WTC11 (cell line): ENCODE data around the gene CHRFAM7A. TPM values are rescaled to one million over a fixed set of nuclear protein-coding genes. Genes with fewer than 3 reads are reported as not detected.
"Not testable (repeated sequence)": the region's sequence is repeated elsewhere in the genome, so short reads cannot be mapped to it uniquely, and the experiment has no call there.

ENCODE experiments used
- ATAC-seq: fragments of 200-7000 bp; cut with Tn5 transposase; 2 replicates; pipeline ENCODE4 v1.10.0; 2021; ENCODE audit warnings: mild to moderate bottlenecking, moderate library complexity
- Bru-seq: library from RNA; stranded (reverse); fragments of 400-500 nt; gene quantifications from one replicate; lab custom pipeline; 2021; lab: Mats Ljungman, UMichigan
- CTCF ChIA-PET: fragments of 300-600 bp; sonication (Branson Sonifier 250); formaldehyde crosslinking; loops from one replicate; lab custom pipeline; 2021; ENCODE audit warnings: antibody characterized with exemption; lab: Charles Lee
- POLR2A ChIA-PET: fragments of 350-600 bp; sonication (Branson Sonifier 250); formaldehyde crosslinking; loops from one replicate; lab custom pipeline; 2021; ENCODE audit warnings: antibody characterized with exemption; lab: Charles Lee
- DNase-seq: peaks from one replicate; pipeline ENCODE4 v3.0.0; 2021; ENCODE audit warnings: low spot score
- H3K27ac Mint-ChIP-seq: 2 replicates; pipeline ENCODE4 v1.8.0; 2021; ENCODE audit warnings: mixed read lengths
- H3K27me3 Mint-ChIP-seq: 2 replicates; pipeline ENCODE4 v1.8.0; 2021; ENCODE audit warnings: low read depth, mild to moderate bottlenecking, moderate library complexity, mixed read lengths
- H3K36me3 Mint-ChIP-seq: 2 replicates; pipeline ENCODE4 v1.8.0; 2021; ENCODE audit warnings: mixed read lengths
- H3K4me1 Mint-ChIP-seq: 2 replicates; pipeline ENCODE4 v1.8.0; 2022; ENCODE audit warnings: mixed read lengths
- H3K4me3 Mint-ChIP-seq: 2 replicates; pipeline ENCODE4 v1.8.0; 2021; ENCODE audit warnings: mild to moderate bottlenecking, moderate library complexity, mixed read lengths
- H3K9me3 Mint-ChIP-seq: 2 replicates; pipeline ENCODE4 v1.8.0; 2021; ENCODE audit warnings: mixed read lengths
- CTCF ChIP-seq: fragments of 200-600 bp; IDR thresholded peaks from 2 replicates; pipeline ENCODE4 v1.8.0; 2022; ENCODE audit warnings: antibody characterized with exemption
- long read RNA-seq, 3 experiments: library from RNA in 1 of 3; library from capped mRNA in 1 of 3; library from polyadenylated mRNA in 1 of 3; unstranded in 2 of 3; stranded (forward) in 1 of 3; transcript quantifications; one replicate each; pipeline ENCODE4 v2.0.0, GENCODE V29; 2021
- total RNA-seq: library from RNA; stranded (reverse); gene quantifications from 3 replicates; pipeline ENCODE4 v1.2.3, GENCODE V29; 2021

Gene CHRFAM7A
- total RNA-seq (6.2 to 8.7 TPM (median 8.2 TPM) in 3 replicates), Bru-seq, nascent RNA (percentile 28 among the genes with signal in this experiment)
- long read RNA-seq, experiment 1, full-length matches to known transcripts: 2 of 4 reads
- long read RNA-seq, experiment 1, partial matches to known transcripts: 1 of 4 reads
- long read RNA-seq, experiment 1, other reads (novel, unspliced or antisense): 1 of 4 reads
- long read RNA-seq, experiment 2, full-length matches to known transcripts: 1 of 2 reads
- long read RNA-seq, experiment 2, partial matches to known transcripts: 0 of 2 reads
- long read RNA-seq, experiment 2, other reads (novel, unspliced or antisense): 1 of 2 reads
- long read RNA-seq, experiment 3: 0 reads

GRCh38 chr15:30392766-30393663 lies at the start of gene CHRFAM7A:
CHRFAM7A (minus strand) TSS chr15:30393540; CDS start chr15:30383351, 10,189 bp downstream.
- H3K4me3 Mint-ChIP-seq, H3K27ac Mint-ChIP-seq, CTCF ChIA-PET, H3K36me3 Mint-ChIP-seq, DNase-seq, H3K27me3 Mint-ChIP-seq, POLR2A ChIA-PET, H3K9me3 Mint-ChIP-seq, H3K4me1 Mint-ChIP-seq: not testable (repeated sequence)
- ATAC-seq: peak; percentile 87

- H3K36me3 Mint-ChIP-seq, H3K27me3 Mint-ChIP-seq, H3K4me1 Mint-ChIP-seq, DNase-seq, CTCF ChIA-PET, ATAC-seq, H3K9me3 Mint-ChIP-seq, H3K27ac Mint-ChIP-seq, POLR2A ChIA-PET, H3K4me3 Mint-ChIP-seq: not testable (repeated sequence)
These were observed 45.0 kb upstream of the CHRFAM7A start for GRCh38 chr15:30438348-30438747.

- H3K27ac Mint-ChIP-seq, CTCF ChIA-PET, H3K4me3 Mint-ChIP-seq, H3K4me1 Mint-ChIP-seq, DNase-seq, H3K9me3 Mint-ChIP-seq, H3K36me3 Mint-ChIP-seq, POLR2A ChIA-PET, ATAC-seq, H3K27me3 Mint-ChIP-seq: not testable (repeated sequence)
These were observed 42.5 kb upstream of the CHRFAM7A start for GRCh38 chr15:30435878-30436277.

GRCh38 chr15:30420723-30421122 lies 27.4 kb upstream of the CHRFAM7A start:
- DNase-seq: peak; percentile 2
- H3K36me3 Mint-ChIP-seq, POLR2A ChIA-PET, CTCF ChIA-PET, H3K27ac Mint-ChIP-seq, H3K4me1 Mint-ChIP-seq, H3K9me3 Mint-ChIP-seq, H3K4me3 Mint-ChIP-seq, H3K27me3 Mint-ChIP-seq, ATAC-seq: not testable (repeated sequence)

- H3K4me1 Mint-ChIP-seq, H3K36me3 Mint-ChIP-seq, ATAC-seq, H3K27ac Mint-ChIP-seq, H3K9me3 Mint-ChIP-seq, H3K27me3 Mint-ChIP-seq, POLR2A ChIA-PET, CTCF ChIA-PET, DNase-seq, H3K4me3 Mint-ChIP-seq: not testable (repeated sequence)
These were observed 20.8 kb upstream of the CHRFAM7A start, which contains the start of gene GOLGA8R for GRCh38 chr15:30414160-30414559. GOLGA8R (minus strand) TSS chr15:30414260; CDS start chr15:30414162, 98 bp downstream.

GRCh38 chr15:30407636-30408035 lies 14.3 kb upstream of the CHRFAM7A start:
- DNase-seq, H3K9me3 Mint-ChIP-seq, H3K27me3 Mint-ChIP-seq, ATAC-seq, CTCF ChIA-PET, H3K27ac Mint-ChIP-seq, H3K36me3 Mint-ChIP-seq, H3K4me3 Mint-ChIP-seq, H3K4me1 Mint-ChIP-seq, POLR2A ChIA-PET: not testable (repeated sequence)

GRCh38 chr15:30398988-30399387 lies 5.6 kb upstream of the CHRFAM7A start:
- H3K27me3 Mint-ChIP-seq, CTCF ChIA-PET, POLR2A ChIA-PET, H3K4me1 Mint-ChIP-seq, H3K27ac Mint-ChIP-seq, H3K4me3 Mint-ChIP-seq, H3K36me3 Mint-ChIP-seq, H3K9me3 Mint-ChIP-seq: not testable (repeated sequence)
- ATAC-seq (peak; percentile 85), DNase-seq (peak; percentile 84)
- TF ChIP-seq CTCF: peak; percentile 37; the same call in 1 of the 2 replicates
- TF ChIP-seq, all 79 proteins: peak for 1; not testable (repeated sequence) for 78

GRCh38 chr15:30393664-30393991 lies 288 bp upstream of the CHRFAM7A start:
- POLR2A ChIA-PET, ATAC-seq, H3K27ac Mint-ChIP-seq, H3K9me3 Mint-ChIP-seq, H3K36me3 Mint-ChIP-seq, H3K4me3 Mint-ChIP-seq, CTCF ChIA-PET, H3K27me3 Mint-ChIP-seq, DNase-seq, H3K4me1 Mint-ChIP-seq: not testable (repeated sequence)

GRCh38 chr15:30386318-30386887 lies 6.9 kb downstream of the CHRFAM7A start:
- H3K4me1 Mint-ChIP-seq, H3K27me3 Mint-ChIP-seq, POLR2A ChIA-PET, H3K36me3 Mint-ChIP-seq, H3K27ac Mint-ChIP-seq, H3K4me3 Mint-ChIP-seq, CTCF ChIA-PET, H3K9me3 Mint-ChIP-seq, ATAC-seq, DNase-seq: not testable (repeated sequence)

GRCh38 chr15:30377082-30377413 lies 16.3 kb downstream of the CHRFAM7A start:
- H3K4me3 Mint-ChIP-seq, H3K4me1 Mint-ChIP-seq, DNase-seq, H3K27ac Mint-ChIP-seq, H3K36me3 Mint-ChIP-seq, H3K9me3 Mint-ChIP-seq, H3K27me3 Mint-ChIP-seq, POLR2A ChIA-PET, CTCF ChIA-PET, ATAC-seq: not testable (repeated sequence)
